Putamen (tissue), 1 donor: ENCODE measurements around the gene RHOF.

ENCODE experiments used
- DNase-seq: peaks from one replicate; pipeline ENCODE4 v3.0.0-alpha.2; 2016; ENCODE audit warnings: low spot score

Gene RHOF

GRCh38 chr12:121793440-121793837, at the start of gene RHOF:
RHOF (minus strand) TSS chr12:121793688; CDS start chr12:121793633, 55 bp downstream.
- no peak for DNase-seq

- DNase-seq, result no peak
These were observed 46.7 kb upstream of the RHOF start for GRCh38 chr12:121839993-121840761.

- peak; percentile 92 for DNase-seq
These were observed 45.9 kb upstream of the RHOF start for GRCh38 chr12:121839106-121839992.

- no peak for DNase-seq
These were observed 44.6 kb upstream of the RHOF start for GRCh38 chr12:121838126-121838525.

- DNase-seq, result no peak
These were observed 44.2 kb upstream of the RHOF start for GRCh38 chr12:121837680-121838079.

- no peak for DNase-seq
These were observed 38.2 kb upstream of the RHOF start for GRCh38 chr12:121831571-121832245.

GRCh38 chr12:121830588-121831265, 37.2 kb upstream of the RHOF start:
- DNase-seq, result no peak

GRCh38 chr12:121830134-121830533, 36.6 kb upstream of the RHOF start:
- no peak for DNase-seq

GRCh38 chr12:121829250-121829918, 35.9 kb upstream of the RHOF start:
- no peak for DNase-seq

GRCh38 chr12:121828826-121829225, 35.3 kb upstream of the RHOF start:
- DNase-seq, result no peak

GRCh38 chr12:121828306-121828705, 34.8 kb upstream of the RHOF start:
- no peak for DNase-seq

- no peak for DNase-seq
These were observed 34.0 kb upstream of the RHOF start for GRCh38 chr12:121827351-121828099.

- no peak for DNase-seq
These were observed 33.0 kb upstream of the RHOF start for GRCh38 chr12:121826318-121827150.

- no peak for DNase-seq
These were observed 31.6 kb upstream of the RHOF start for GRCh38 chr12:121825041-121825523.

- DNase-seq, result no peak
These were observed 30.2 kb upstream of the RHOF start for GRCh38 chr12:121823727-121824115.

GRCh38 chr12:121823101-121823726, 29.7 kb upstream of the RHOF start:
- no peak for DNase-seq

- DNase-seq, result no peak
These were observed 29.1 kb upstream of the RHOF start for GRCh38 chr12:121822393-121823100.

GRCh38 chr12:121820056-121820455, 26.6 kb upstream of the RHOF start:
- DNase-seq, result no peak
